ENCODE results near the gene CPTP.

DNA sequence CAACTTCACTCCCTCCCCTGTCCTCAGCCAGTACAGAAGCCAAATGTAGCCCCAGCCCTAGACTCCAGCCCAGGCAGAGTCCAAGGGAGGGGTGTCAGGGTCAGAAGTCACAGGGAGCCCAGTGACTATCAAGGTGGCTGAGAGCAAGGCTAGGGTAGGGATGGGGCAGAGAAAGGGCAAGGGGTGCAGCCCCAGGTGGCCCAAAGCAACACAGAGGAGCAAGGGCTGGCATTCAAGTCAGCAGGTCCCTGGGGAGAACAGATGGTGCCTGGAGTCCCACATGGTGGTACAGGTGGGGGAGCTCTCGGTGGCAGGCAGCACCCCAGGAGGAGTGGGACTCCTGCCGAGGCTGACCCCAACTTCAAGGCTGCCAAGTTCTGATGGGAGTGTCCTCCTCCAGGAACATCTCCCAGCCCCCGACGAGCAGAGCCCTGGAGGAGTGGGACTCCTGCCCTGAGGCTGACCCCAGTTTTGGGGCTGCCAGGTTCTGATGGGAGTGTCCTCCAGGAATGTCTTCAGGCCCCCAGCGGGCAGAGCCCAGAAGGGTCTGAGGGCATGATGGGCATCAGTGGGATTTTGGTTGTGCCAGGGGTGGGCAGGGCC is 28.3 kb downstream of the CPTP start:
- TF ChIP-seq, protein P1, sequence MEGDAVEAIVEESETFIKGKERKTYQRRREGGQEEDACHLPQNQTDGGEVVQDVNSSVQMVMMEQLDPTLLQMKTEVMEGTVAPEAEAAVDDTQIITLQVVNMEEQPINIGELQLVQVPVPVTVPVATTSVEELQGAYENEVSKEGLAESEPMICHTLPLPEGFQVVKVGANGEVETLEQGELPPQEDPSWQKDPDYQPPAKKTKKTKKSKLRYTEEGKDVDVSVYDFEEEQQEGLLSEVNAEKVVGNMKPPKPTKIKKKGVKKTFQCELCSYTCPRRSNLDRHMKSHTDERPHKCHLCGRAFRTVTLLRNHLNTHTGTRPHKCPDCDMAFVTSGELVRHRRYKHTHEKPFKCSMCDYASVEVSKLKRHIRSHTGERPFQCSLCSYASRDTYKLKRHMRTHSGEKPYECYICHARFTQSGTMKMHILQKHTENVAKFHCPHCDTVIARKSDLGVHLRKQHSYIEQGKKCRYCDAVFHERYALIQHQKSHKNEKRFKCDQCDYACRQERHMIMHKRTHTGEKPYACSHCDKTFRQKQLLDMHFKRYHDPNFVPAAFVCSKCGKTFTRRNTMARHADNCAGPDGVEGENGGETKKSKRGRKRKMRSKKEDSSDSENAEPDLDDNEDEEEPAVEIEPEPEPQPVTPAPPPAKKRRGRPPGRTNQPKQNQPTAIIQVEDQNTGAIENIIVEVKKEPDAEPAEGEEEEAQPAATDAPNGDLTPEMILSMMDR (IDR thresholded peaks at IDR 0.05) = no peak
- no peak for TF ChIP-seq EP300 (IDR thresholded peaks at IDR 0.05)
- no peak for TF ChIP-seq POLR2AphosphoS5 (IDR thresholded peaks at IDR 0.05)
- no peak for TF ChIP-seq POLR2A (IDR thresholded peaks at IDR 0.05)
